Measurements from ENCODE around the gene RALGPS1. TPM values are rescaled to one million over a fixed set of nuclear protein-coding genes. Genes with fewer than 3 reads are reported as not detected.

The RALGPS1 gene
- total and polyA plus RNA-seq, 2 of the 8 experiments (the other 6 are each of a cell fraction or from before 2014, with no cell fraction given): 20.0 to 23.5 TPM

DNA sequence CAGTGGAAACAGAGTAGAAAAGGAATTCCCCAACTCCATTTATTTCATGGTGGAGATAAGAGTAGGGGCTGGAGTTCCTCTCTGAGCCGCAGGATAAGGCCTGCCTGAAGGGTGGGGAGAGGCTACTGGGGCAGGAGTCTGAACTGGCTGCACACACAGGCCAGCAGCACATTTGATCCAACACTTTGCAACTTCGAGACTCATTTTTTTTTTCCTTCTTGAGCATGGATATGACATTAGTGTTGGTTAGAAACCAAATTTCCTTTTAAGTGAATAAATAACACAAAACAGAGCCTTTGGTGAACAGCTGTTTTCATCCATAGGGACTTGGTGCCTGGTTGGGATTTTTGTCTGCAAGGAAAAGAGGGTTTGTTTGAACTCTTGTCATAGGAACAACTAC lies 76.6 kb downstream of the RALGPS1 start:
- ChIA-PET CTCF (ENCODE audit: partially characterized antibody) (interaction anchor here (1.2 to 1.3 kb wide), 2 partner anchors 20 to 51 kb away, joined by 3 to 5 read pairs; no protein-coding TSS in a partner anchor), POLR2A (ENCODE audit: partially characterized antibody) (interaction anchor here (0.6 to 1.7 kb wide), 3 partner anchors 13 to 29 kb away, joined by 3 read pairs; no protein-coding TSS in a partner anchor)
- no peak overlapping the region for H2AFZ ChIP-seq (ENCODE audit: low read length)
- H3K4me3 ChIP-seq (ENCODE audit: extremely low read depth in 1 of 4, insufficient read depth in 2 of 4, low read depth in 3 of 4, low read length in 4 of 4): no peak overlapping the region
- no peak overlapping the region for H3K56ac ChIP-seq (replicated peaks; ENCODE audit: insufficient read length, low read depth, low read length)
- H4K5ac ChIP-seq (ENCODE audit: insufficient read length, low read depth, low read length): no peak overlapping the region
- H3K27me3 ChIP-seq (replicated peaks in 1 of 4; ENCODE audit: control insufficient read depth in 3 of 4, extremely low read depth in 1 of 4, insufficient read depth in 3 of 4, low read length in 3 of 4): no peaks in the 10 kb centered on the region
- H2BK12ac ChIP-seq (ENCODE audit: low read depth, low read length): no peak overlapping the region
- no peak overlapping the region for H3K9ac ChIP-seq (replicated peaks in 1 of 4; ENCODE audit: extremely low read depth in 1 of 4, low read depth in 3 of 4, low read length in 3 of 4)
- no peaks in the 10 kb centered on the region for H3K79me1 ChIP-seq (ENCODE audit: low read depth, low read length)
- no peak for DNase-seq (ENCODE audit: low read depth in 1 of 2, low spot score in 2 of 2)
- no peak overlapping the region for H3K4ac ChIP-seq (replicated peaks; ENCODE audit: insufficient read length, low read depth, low read length)
- no peaks in the 10 kb centered on the region for H3K36me3 ChIP-seq (ENCODE audit: control insufficient read depth in 2 of 4, insufficient read depth in 4 of 4, low read length in 3 of 4)
- H2BK120ac ChIP-seq (replicated peaks; ENCODE audit: low read depth, low read length): no peak overlapping the region
- H3K9me3 ChIP-seq (ENCODE audit: insufficient read depth in 2 of 2, low read depth in 1 of 2, low read length in 1 of 2): peaks cover 10 to 13% of the 10 kb centered on the region in 2 experiments; a peak in 2 of 4 replicates
- no peak overlapping the region for H2BK20ac ChIP-seq (ENCODE audit: low read length)
- H2BK15ac ChIP-seq (ENCODE audit: low read length): no peak overlapping the region
- no peak overlapping the region for H3K27ac ChIP-seq (ENCODE audit: low read depth, low read length)
- no peaks in the 10 kb centered on the region for H3K79me2 ChIP-seq (ENCODE audit: control insufficient read depth in 1 of 2, insufficient read depth in 2 of 2, low read length in 2 of 2)
- no peaks in the 10 kb centered on the region for H3K4me1 ChIP-seq (replicated peaks in 1 of 4; ENCODE audit: control insufficient read depth in 3 of 4, insufficient read depth in 4 of 4, low read length in 3 of 4)
- H3K23me2 ChIP-seq (ENCODE audit: low read depth, low read length): no peaks in the 10 kb centered on the region
- H4K8ac ChIP-seq (ENCODE audit: extremely low read depth, insufficient read depth, low read length): no peak overlapping the region
- no peak overlapping the region for H3K18ac ChIP-seq (ENCODE audit: extremely low read depth, low read length)
- 85% methylated on average over 2 of the region's 2 CpGs; no CpG with 5 or more reads in 1 of the 2 experiments for WGBS, 2 experiments (ENCODE audit: extremely low coverage in 1 of 2, insufficient coverage in 1 of 2, insufficient read length in 1 of 2, insufficient replicate concordance in 2 of 2, low coverage in 1 of 2, low lambda C conversion rate in 2 of 2, missing lambda C conversion rate in 1 of 2)
- no peak overlapping the region for H2AK5ac ChIP-seq (ENCODE audit: low read depth, low read length)
- no peaks in the 10 kb centered on the region for H4K20me1 ChIP-seq (replicated peaks in 1 of 2; ENCODE audit: control insufficient read depth in 1 of 2, insufficient read depth in 2 of 2, low read length in 2 of 2)
- no peak overlapping the region for H4K91ac ChIP-seq (replicated peaks; ENCODE audit: insufficient read length, low read length)
- TF ChIP-seq RNF2 (IDR thresholded peaks at IDR 0.05; ENCODE audit: borderline replicate concordance, low read depth, low read length, missing control alignments, poor library complexity, severe bottlenecking): no peak
- TF ChIP-seq, protein P1, sequence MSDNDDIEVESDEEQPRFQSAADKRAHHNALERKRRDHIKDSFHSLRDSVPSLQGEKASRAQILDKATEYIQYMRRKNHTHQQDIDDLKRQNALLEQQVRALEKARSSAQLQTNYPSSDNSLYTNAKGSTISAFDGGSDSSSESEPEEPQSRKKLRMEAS (IDR thresholded peaks at IDR 0.05): no peak
- TF ChIP-seq NRF1 (IDR thresholded peaks at IDR 0.05; ENCODE audit: low read depth, low read length): no peak
- no peak for TF ChIP-seq MAFK (IDR thresholded peaks at IDR 0.05; ENCODE audit: low read depth, low read length)
- TF ChIP-seq, protein P2, sequence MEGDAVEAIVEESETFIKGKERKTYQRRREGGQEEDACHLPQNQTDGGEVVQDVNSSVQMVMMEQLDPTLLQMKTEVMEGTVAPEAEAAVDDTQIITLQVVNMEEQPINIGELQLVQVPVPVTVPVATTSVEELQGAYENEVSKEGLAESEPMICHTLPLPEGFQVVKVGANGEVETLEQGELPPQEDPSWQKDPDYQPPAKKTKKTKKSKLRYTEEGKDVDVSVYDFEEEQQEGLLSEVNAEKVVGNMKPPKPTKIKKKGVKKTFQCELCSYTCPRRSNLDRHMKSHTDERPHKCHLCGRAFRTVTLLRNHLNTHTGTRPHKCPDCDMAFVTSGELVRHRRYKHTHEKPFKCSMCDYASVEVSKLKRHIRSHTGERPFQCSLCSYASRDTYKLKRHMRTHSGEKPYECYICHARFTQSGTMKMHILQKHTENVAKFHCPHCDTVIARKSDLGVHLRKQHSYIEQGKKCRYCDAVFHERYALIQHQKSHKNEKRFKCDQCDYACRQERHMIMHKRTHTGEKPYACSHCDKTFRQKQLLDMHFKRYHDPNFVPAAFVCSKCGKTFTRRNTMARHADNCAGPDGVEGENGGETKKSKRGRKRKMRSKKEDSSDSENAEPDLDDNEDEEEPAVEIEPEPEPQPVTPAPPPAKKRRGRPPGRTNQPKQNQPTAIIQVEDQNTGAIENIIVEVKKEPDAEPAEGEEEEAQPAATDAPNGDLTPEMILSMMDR (IDR thresholded peaks at IDR 0.05; ENCODE audit: control extremely low read depth in 1 of 3, insufficient read depth in 1 of 3, low read depth in 1 of 3, low read length in 3 of 3): no peak
- no peak for TF ChIP-seq SIN3A (conservative IDR thresholded peaks at IDR 0.05 in 1 of 2, IDR thresholded peaks at IDR 0.05 in 1 of 2; ENCODE audit: low read depth in 1 of 2, low read length in 2 of 2)
- TF ChIP-seq, protein P3, sequence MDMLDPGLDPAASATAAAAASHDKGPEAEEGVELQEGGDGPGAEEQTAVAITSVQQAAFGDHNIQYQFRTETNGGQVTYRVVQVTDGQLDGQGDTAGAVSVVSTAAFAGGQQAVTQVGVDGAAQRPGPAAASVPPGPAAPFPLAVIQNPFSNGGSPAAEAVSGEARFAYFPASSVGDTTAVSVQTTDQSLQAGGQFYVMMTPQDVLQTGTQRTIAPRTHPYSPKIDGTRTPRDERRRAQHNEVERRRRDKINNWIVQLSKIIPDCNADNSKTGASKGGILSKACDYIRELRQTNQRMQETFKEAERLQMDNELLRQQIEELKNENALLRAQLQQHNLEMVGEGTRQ (IDR thresholded peaks at IDR 0.05; ENCODE audit: low read length): no peak
- H3K14ac ChIP-seq (ENCODE audit: insufficient read length): no peak overlapping the region
- H2BK5ac ChIP-seq (ENCODE audit: low read depth, low read length): no peak overlapping the region
- no peak for FAIRE-seq
- no peak overlapping the region for H3K23ac ChIP-seq (ENCODE audit: insufficient read length)
- no peak overlapping the region for H3K4me2 ChIP-seq (ENCODE audit: insufficient read depth in 1 of 2, low read depth in 2 of 2, low read length in 2 of 2)

Data from H1 (cell line).